A549 (cell line): ENCODE measurements around the gene UTP25. TPM values are rescaled to one million over a fixed set of nuclear protein-coding genes. Genes with fewer than 3 reads are reported as not detected.

Experiments used
- ATAC-seq, 2 experiments: fragments of 200-7000 bp in 1 of 2; fragments of >200 bp in 1 of 2; cut with Nextera tagmentation in 1 of 2; cut with Tn5 transposase in 1 of 2; 3 replicates each; pipeline versions ENCODE4 v1.8.0 to v1.9.1; 2018 to 2020; ENCODE audit warnings: mild to moderate bottlenecking in 1 of 2, moderate library complexity in 1 of 2
- CTCF ChIA-PET: fragments of 300-600 bp; sonication (Branson Sonifier 250); formaldehyde crosslinking; extraction: SDS; loops from one replicate; lab custom pipeline; 2021; ENCODE audit warnings: antibody characterized with exemption, inconsistent platforms; lab: Yijun Ruan, JAX
- POLR2A ChIA-PET: fragments of 350-600 bp; formaldehyde crosslinking; extraction: SDS; loops from one replicate; lab custom pipeline; 2021; ENCODE audit warnings: antibody characterized with exemption, inconsistent platforms; lab: Yijun Ruan, JAX
- DNase-seq, 2 experiments: peaks; one replicate each; pipeline versions ENCODE4 v3.0.0 to v3.0.0-alpha.2; 2011 to 2016; ENCODE audit warnings: low read depth in 1 of 2, low spot score in 1 of 2
- FAIRE-seq: peaks from 2 replicates; lab custom pipeline; 2011; peaks lifted over from hg19 to GRCh38; lab: Jason Lieb, UNC
- H3K27ac ChIP-seq, 2 experiments: fragments of >200 bp; sonication (Bioruptor Twin); formaldehyde crosslinking; 3 replicates each; pipeline ENCODE4 v1.5.1; 2016 to 2017
- H3K4me1 ChIP-seq: fragments of >200 bp; sonication (Bioruptor Twin); formaldehyde crosslinking; 3 replicates; pipeline ENCODE4 v1.6.1; 2016
- H3K4me2 ChIP-seq: fragments of >200 bp; sonication (Bioruptor Twin); formaldehyde crosslinking; 3 replicates; pipeline ENCODE4 v1.6.1; 2016
- H3K4me3 ChIP-seq: fragments of >200 bp; sonication (Bioruptor Twin); formaldehyde crosslinking; 3 replicates; pipeline ENCODE4 v1.5.1; 2016
- H3K9me3 ChIP-seq: fragments of >200 bp; sonication (Bioruptor Twin); formaldehyde crosslinking; 3 replicates; pipeline ENCODE4 v1.6.1; 2016
- CEBPB ChIP-seq, 2 experiments: fragments of >200 bp in 1 of 2; sonication (Bioruptor Twin) in 1 of 2; formaldehyde crosslinking in 1 of 2; IDR thresholded peaks; 2 replicates each; pipeline ENCODE4 v1.6.1; 2012 to 2016
- CHD2 ChIP-seq: fragments of 150-350 bp; IDR thresholded peaks from 2 replicates; pipeline ENCODE4 v1.6.1; 2014; ENCODE audit warnings: low read length; ENCODE audit not compliant: partially characterized antibody
- E2F6 ChIP-seq: IDR thresholded peaks from 2 replicates; pipeline ENCODE4 v1.6.1; 2012; ENCODE audit warnings: low read depth, borderline replicate concordance
- EHMT2 ChIP-seq: fragments of 200-600 bp; sonication (generic); IDR thresholded peaks from 2 replicates; pipeline ENCODE4 v1.6.1; 2016; ENCODE audit warnings: antibody characterized with exemption, low read depth, mild to moderate bottlenecking, moderate library complexity
- ELK1 ChIP-seq: fragments of 150-350 bp; IDR thresholded peaks from 2 replicates; pipeline ENCODE4 v1.6.1; 2014; ENCODE audit warnings: low read depth, mild to moderate bottlenecking, low read length
- GATA3 ChIP-seq: IDR thresholded peaks from 2 replicates; pipeline ENCODE4 v1.6.1; 2012; ENCODE audit warnings: borderline replicate concordance
- HES2 ChIP-seq: fragments of >200 bp; sonication (Bioruptor Twin); formaldehyde crosslinking; IDR thresholded peaks from 2 replicates; pipeline ENCODE4 v1.6.1; 2016
- HEYL ChIP-seq: fragments of 250-450 bp; sonication (Bioruptor Pico); IDR thresholded peaks from 2 replicates; pipeline ENCODE4 v1.8.0; 2021; ENCODE audit warnings: mild to moderate bottlenecking, moderate library complexity
- HMGXB4 ChIP-seq: fragments of 250-450 bp; sonication (Bioruptor Pico); IDR thresholded peaks from 2 replicates; pipeline ENCODE4 v1.5.0; 2021; ENCODE audit warnings: mild to moderate bottlenecking, moderate library complexity, borderline replicate concordance
- JUN ChIP-seq, 2 experiments: fragments of >200 bp; sonication (Bioruptor Twin); formaldehyde crosslinking; IDR thresholded peaks; 2 replicates in 1 of 2; 3 replicates in 1 of 2; pipeline ENCODE4 v1.6.1; 2016 to 2017
- MAFK ChIP-seq: fragments of 450-650 bp; IDR thresholded peaks from 2 replicates; pipeline ENCODE4 v1.6.1; 2014; ENCODE audit not compliant: partially characterized antibody
- MAX ChIP-seq: IDR thresholded peaks from 2 replicates; pipeline ENCODE4 v1.6.1; 2012
- MAZ ChIP-seq: fragments of 150-350 bp; IDR thresholded peaks from 2 replicates; pipeline ENCODE4 v1.6.1; 2014; ENCODE audit warnings: antibody characterized with exemption, low read depth, low read length, borderline replicate concordance
- NPAS2 ChIP-seq: fragments of 250-450 bp; sonication (Bioruptor Pico); IDR thresholded peaks from 2 replicates; pipeline ENCODE4 v1.8.0; 2022; ENCODE audit warnings: mild to moderate bottlenecking, moderate library complexity, borderline replicate concordance
- NR3C1 ChIP-seq: fragments of >200 bp; sonication (Bioruptor Twin); formaldehyde crosslinking; IDR thresholded peaks from 3 replicates; pipeline ENCODE4 v1.6.1; 2017
- PBX3 ChIP-seq: IDR thresholded peaks from 2 replicates; pipeline ENCODE4 v1.6.1; 2012
- POLR2AphosphoS2 ChIP-seq: conservative IDR thresholded peaks from 2 replicates; pipeline ENCODE4 v1.6.1; 2012; ENCODE audit warnings: low read length, improper control_type of control experiment, inconsistent platforms
- REST ChIP-seq: fragments of 200-600 bp; sonication (generic); IDR thresholded peaks from 2 replicates; pipeline ENCODE4 v1.6.1; 2016; ENCODE audit warnings: antibody characterized with exemption, mild to moderate bottlenecking, moderate library complexity
- SMC3 ChIP-seq: fragments of >200 bp; sonication (Bioruptor Twin); formaldehyde crosslinking; IDR thresholded peaks from 3 replicates; pipeline ENCODE4 v1.6.1; 2018; ENCODE audit warnings: inconsistent platforms
- ZSCAN20 ChIP-seq: fragments of 250-450 bp; sonication (Bioruptor Pico); IDR thresholded peaks from 2 replicates; pipeline ENCODE4 v1.8.0; 2022; ENCODE audit warnings: mild to moderate bottlenecking, moderate library complexity
- WGBS: methylation state at CpG from one replicate; pipeline ENCODE4 v1.1.6; 2017; ENCODE audit errors: missing lambda C conversion rate; 5-methylcytosine and 5-hydroxymethylcytosine counted together
- polyA plus RNA-seq, 4 experiments: library from polyadenylated mRNA; depleted of rRNA in 3 of 4; stranded (reverse); fragments of >200 nt; fragmentation: RNase III in 1 of 4; extraction: RNeasy Plus Mini Kit Qiagen cat#74134 plus additional on column Dnase treatment in 1 of 4; gene quantifications; 2 replicates in 3 of 4; 3 replicates in 1 of 4; pipeline ENCODE4 v1.2.3, GENCODE V29; 2011 to 2017

Gene UTP25
- polyA plus RNA-seq, 2 of the 4 experiments (the other 2 are of a cell fraction) = 8.4 to 16.5 TPM

- TF ChIP-seq EHMT2 = no peak
- TF ChIP-seq POLR2AphosphoS2 = 0 out of 2 replicates have a peak, but pooled peaks have one; percentile 46
- no peak for FAIRE-seq
- POLR2A ChIA-PET = interaction anchor here (1.1 kb wide), 1 partner anchor 16 kb away, joined by 3 read pairs; no protein-coding TSS in a partner anchor
- Histone ChIP-seq H3K4me1 (no peaks in the 10 kb centered on the region), H3K9me3 (no peaks in the 10 kb centered on the region), H3K27ac (no peak overlapping the region), H3K4me3 (no peak overlapping the region), H3K4me2 (no peak overlapping the region)
- WGBS = 90% methylated on average over 3 of the region's 5 CpGs
- no peak for ATAC-seq
- no peak for DNase-seq
- CTCF ChIA-PET = interaction anchor here (0.7 to 11.8 kb wide), 7 partner anchors 9 to 478 kb away, joined by 3 to 235 read pairs (median 3); partner anchors contain the start of gene UTP25
These were observed 27.9 kb downstream of the UTP25 start for GRCh38 chr1:209855623-209856022.

GRCh38 chr1:209858561-209859103 lies 30.9 kb downstream of the UTP25 start:
- WGBS = 96% methylated on average over 9 of the region's 41 CpGs
- no peak overlapping the region for H3K27ac ChIP-seq
- no peak overlapping the region for H3K4me3 ChIP-seq
- no peak for DNase-seq
- CTCF ChIA-PET = interaction anchor here (0.7 to 11.8 kb wide), 11 partner anchors 10 to 171 kb away, joined by 3 to 235 read pairs (median 5); partner anchors contain the start of gene UTP25
- ATAC-seq = no peak
- H3K9me3 ChIP-seq = no peaks in the 10 kb centered on the region
- H3K4me2 ChIP-seq = no peak overlapping the region
- no peaks in the 10 kb centered on the region; the same call in 2 of the 3 replicates for H3K4me1 ChIP-seq
- FAIRE-seq = no peak
- POLR2A ChIA-PET = no interaction called here
- TF ChIP-seq SMC3 (no peak), NR3C1 (no peak), HES2 (no peak), E2F6 (no peak), HEYL (no peak), JUN (IDR thresholded peaks at IDR 0.05) (no peak), REST (no peak), ZSCAN20 (CRISPR knock-in tag) (no peak), MAFK (no peak), GATA3 (no peak), EHMT2 (no peak), PBX3 (no peak), HMGXB4 (CRISPR knock-in tag) (no peak), NPAS2 (CRISPR knock-in tag) (no peak), CEBPB (IDR thresholded peaks at IDR 0.05) (no peak), ELK1 (no peak), MAX (no peak), MAZ (no peak), CHD2 (no peak)
